Astrocyte (in vitro differentiated cells and primary cell): ENCODE measurements around the gene CACNA1C.

Experiments
- EZH2 ChIP-seq: IDR thresholded peaks from 2 replicates; pipeline ENCODE4 v1.6.1; 2012; ENCODE audit warnings: mild to moderate bottlenecking, low read length, inconsistent platforms; ENCODE audit not compliant: insufficient read depth
- TF ChIP-seq, protein P1 (sequence below): IDR thresholded peaks from 2 replicates; pipeline ENCODE4 v1.5.1; 2011; ENCODE audit warnings: low read depth, mild to moderate bottlenecking, inconsistent platforms, low read length, moderate library complexity; ENCODE audit not compliant: insufficient read depth

DNA sequence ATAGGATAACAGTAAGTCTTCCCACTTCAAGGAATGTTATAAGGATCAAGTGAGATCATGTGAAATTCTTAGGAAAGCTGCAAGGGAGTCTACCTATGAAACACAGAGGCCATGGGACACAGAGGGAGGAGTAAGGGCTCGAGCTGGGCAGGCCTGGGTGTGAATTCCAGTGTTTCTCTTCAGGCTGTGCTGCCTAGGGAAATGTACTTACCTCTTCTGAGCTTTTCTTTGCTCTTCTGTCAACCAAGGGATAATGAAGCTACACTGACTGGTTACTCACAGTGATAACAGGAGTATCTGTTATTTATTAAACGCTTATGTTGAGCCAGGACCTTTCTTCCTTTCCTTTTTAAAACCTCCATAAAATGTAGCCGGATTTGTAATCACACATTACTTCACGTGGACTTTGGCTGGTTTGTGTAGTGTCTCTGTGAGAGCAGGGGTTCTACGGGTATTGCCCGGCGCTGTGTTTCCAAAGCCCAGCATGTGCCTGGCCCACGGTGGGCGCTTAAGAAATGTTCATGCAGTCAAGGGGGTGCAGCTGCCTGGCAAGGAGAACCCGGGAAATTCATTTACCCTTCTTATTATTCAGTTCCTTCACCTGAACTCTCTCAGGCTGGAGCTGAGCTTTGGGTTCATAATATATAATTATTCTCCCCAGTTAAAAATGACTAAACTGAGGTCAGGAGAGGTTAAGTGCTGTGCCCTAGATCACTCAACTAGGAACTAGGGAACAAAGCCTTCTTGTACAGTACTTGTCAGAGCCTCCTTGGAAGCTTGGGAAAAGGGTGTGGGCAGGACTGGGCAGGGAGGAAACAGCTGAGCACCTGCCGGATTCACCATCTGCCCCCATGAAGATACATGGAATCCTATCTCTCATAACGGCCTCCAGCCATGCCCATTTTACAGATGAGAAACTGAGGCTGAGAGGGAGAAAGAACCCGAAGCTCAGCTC lies 214.2 kb downstream of the CACNA1C start:
- TF ChIP-seq, protein P1, sequence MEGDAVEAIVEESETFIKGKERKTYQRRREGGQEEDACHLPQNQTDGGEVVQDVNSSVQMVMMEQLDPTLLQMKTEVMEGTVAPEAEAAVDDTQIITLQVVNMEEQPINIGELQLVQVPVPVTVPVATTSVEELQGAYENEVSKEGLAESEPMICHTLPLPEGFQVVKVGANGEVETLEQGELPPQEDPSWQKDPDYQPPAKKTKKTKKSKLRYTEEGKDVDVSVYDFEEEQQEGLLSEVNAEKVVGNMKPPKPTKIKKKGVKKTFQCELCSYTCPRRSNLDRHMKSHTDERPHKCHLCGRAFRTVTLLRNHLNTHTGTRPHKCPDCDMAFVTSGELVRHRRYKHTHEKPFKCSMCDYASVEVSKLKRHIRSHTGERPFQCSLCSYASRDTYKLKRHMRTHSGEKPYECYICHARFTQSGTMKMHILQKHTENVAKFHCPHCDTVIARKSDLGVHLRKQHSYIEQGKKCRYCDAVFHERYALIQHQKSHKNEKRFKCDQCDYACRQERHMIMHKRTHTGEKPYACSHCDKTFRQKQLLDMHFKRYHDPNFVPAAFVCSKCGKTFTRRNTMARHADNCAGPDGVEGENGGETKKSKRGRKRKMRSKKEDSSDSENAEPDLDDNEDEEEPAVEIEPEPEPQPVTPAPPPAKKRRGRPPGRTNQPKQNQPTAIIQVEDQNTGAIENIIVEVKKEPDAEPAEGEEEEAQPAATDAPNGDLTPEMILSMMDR = no peak
- no peak for TF ChIP-seq EZH2
